K562 (cell line): ENCODE data around the gene LPAR2. TPM values are rescaled to one million over a fixed set of nuclear protein-coding genes. Genes with fewer than 3 reads are reported as not detected.
A peak's percentile ranks its signal among the peaks of the same experiment; 100 is the strongest.
"Not testable (repeated sequence)": the region's sequence is repeated elsewhere in the genome, so short reads cannot be mapped to it uniquely, and the experiment has no call there.

Source experiments
- ATAC-seq: fragments of 200-7000 bp; cut with Tn5 transposase; 3 replicates; pipeline ENCODE4 v1.9.1; 2020; ENCODE audit warnings: moderate library complexity
- BruUV-seq: library from RNA; stranded (reverse); fragments of 400-500 nt; replicated peaks from 2 replicates; lab custom pipeline; 2021; lab: Mats Ljungman, UMichigan
- CTCF ChIA-PET: fragments of 300-600 bp; formaldehyde crosslinking; extraction: SDS; loops from one replicate; lab custom pipeline; 2021; ENCODE audit warnings: low intra/inter-chr PET ratio; lab: Yijun Ruan, JAX
- POLR2A ChIA-PET: fragments of 300-600, 350-650 bp; sonication (Branson Sonifier 250); formaldehyde crosslinking; extraction: SDS; loops from one replicate; lab custom pipeline; 2021; ENCODE audit warnings: antibody characterized with exemption, inconsistent platforms; lab: Yijun Ruan, JAX
- DNase-seq, 4 experiments: peaks; one replicate each; pipeline versions ENCODE4 v3.0.0 to v3.0.0-alpha.2; 2011 to 2018; ENCODE audit warnings: low spot score in 3 of 4, mixed read lengths in 3 of 4; ENCODE audit errors: extremely low read depth in 1 of 4
- FAIRE-seq: peaks from 2 replicates; lab custom pipeline; 2011; peaks lifted over from hg19 to GRCh38; lab: Jason Lieb, UNC
- H2AFZ ChIP-seq: 2 replicates; pipeline ENCODE4 v1.6.0; 2011; ENCODE audit warnings: low read depth, low read length, control low read depth, inconsistent platforms
- H3K27ac ChIP-seq: fragments of 200-600 bp; 3 replicates; pipeline ENCODE4 v1.8.0; 2011; ENCODE audit warnings: low read depth, mild to moderate bottlenecking, control low read depth, inconsistent platforms, low read length, moderate library complexity, mixed read lengths; ENCODE audit errors: extremely low read depth
- H3K27me3 ChIP-seq, 2 experiments: fragments of 300-600 bp in 1 of 2; 2 replicates in 1 of 2; 3 replicates in 1 of 2; pipeline versions ENCODE4 v1.6.0 to v1.8.0; 2011; ENCODE audit warnings: inconsistent platforms in 2 of 2, low read length in 2 of 2, mild to moderate bottlenecking in 1 of 2, mixed read lengths in 1 of 2, moderate library complexity in 1 of 2; ENCODE audit not compliant: control insufficient read depth in 2 of 2, insufficient read depth in 2 of 2
- H3K36me3 ChIP-seq: fragments of 300-600 bp; 3 replicates; pipeline ENCODE4 v1.8.0; 2011; ENCODE audit warnings: mild to moderate bottlenecking, low read length, inconsistent platforms; ENCODE audit not compliant: control insufficient read depth, insufficient read depth
- H3K4me1 ChIP-seq, 2 experiments: fragments of 200-600 bp in 1 of 2; replicated peaks in 1 of 2; 2 replicates in 1 of 2; 3 replicates in 1 of 2; pipeline versions ENCODE4 v1.5.1 to v1.8.0; 2011; ENCODE audit warnings: inconsistent platforms in 2 of 2, low read length in 2 of 2, mild to moderate bottlenecking in 1 of 2, mixed read lengths in 1 of 2, moderate library complexity in 1 of 2; ENCODE audit not compliant: control insufficient read depth in 2 of 2, insufficient read depth in 2 of 2
- H3K4me2 ChIP-seq: 2 replicates; pipeline ENCODE4 v1.6.1; 2011; ENCODE audit warnings: low read length, control low read depth, inconsistent platforms, mixed read lengths; ENCODE audit not compliant: insufficient read depth
- H3K4me3 ChIP-seq: fragments of 200-600 bp; sonication (generic), shearing (Covaris generic); 2 replicates; pipeline ENCODE4 v1.5.1; 2016; ENCODE audit warnings: control low read depth, inconsistent platforms
- H3K79me2 ChIP-seq: fragments of 200-600 bp; 3 replicates; pipeline ENCODE4 v1.8.0; 2011; ENCODE audit warnings: low read length, inconsistent platforms; ENCODE audit not compliant: control insufficient read depth, insufficient read depth
- H3K9ac ChIP-seq, 2 experiments: 2 replicates each; pipeline versions ENCODE4 v1.6.0 to v1.6.1; 2011; ENCODE audit warnings: low read depth in 2 of 2, low read length in 2 of 2, control low read depth in 1 of 2, inconsistent platforms in 1 of 2, mild to moderate bottlenecking in 1 of 2, mixed read lengths in 1 of 2; ENCODE audit not compliant: insufficient read depth in 1 of 2
- H3K9me1 ChIP-seq: one replicate; pipeline ENCODE4 v1.6.0; 2011; ENCODE audit warnings: inconsistent platforms, mild to moderate bottlenecking, low read length, moderate library complexity; ENCODE audit not compliant: control insufficient read depth, insufficient read depth
- H3K9me3 ChIP-seq: replicated peaks from 2 replicates; pipeline ENCODE4 v1.5.1; 2011; ENCODE audit warnings: low read depth, low read length, inconsistent platforms; ENCODE audit not compliant: control insufficient read depth, insufficient read depth
- H4K20me1 ChIP-seq: replicated peaks from 2 replicates; pipeline ENCODE4 v1.6.1; 2011; ENCODE audit warnings: low read length, inconsistent platforms, mixed read lengths; ENCODE audit not compliant: control insufficient read depth, insufficient read depth
- CBFA2T2 ChIP-seq: fragments of 450-650 bp; conservative IDR thresholded peaks from 2 replicates; pipeline ENCODE4 v1.6.1; 2017; ENCODE audit warnings: mild to moderate bottlenecking
- NFYB ChIP-seq: IDR thresholded peaks from 2 replicates; pipeline ENCODE4 v1.6.1; 2011; ENCODE audit warnings: mild to moderate bottlenecking, moderate library complexity; ENCODE audit not compliant: insufficient read length; ENCODE audit errors: extremely low read depth
- ZKSCAN1 ChIP-seq: fragments of 150-350 bp; IDR thresholded peaks from 2 replicates; pipeline ENCODE4 v1.6.1; 2016; ENCODE audit warnings: low read depth, low read length
- whole genome bisulfite sequencing: fragments of 100-300 bp; shearing (Covaris generic); methylation state at CpG from one replicate; pipeline ENCODE4 v1.1.6; 2016; ENCODE audit warnings: low coverage, mixed read lengths; ENCODE audit not compliant: insufficient coverage; ENCODE audit errors: missing lambda C conversion rate; 5-methylcytosine and 5-hydroxymethylcytosine counted together
- in situ Hi-C: fragments of 300-500 bp; cut with MboI; formaldehyde crosslinking; loops from 4 replicates; pipeline ENCODE4 v1.15.0; 2018; ENCODE audit warnings: inconsistent platforms, mixed read lengths
- intact Hi-C: fragments of 100-400 bp; cut with micrococcal nuclease; formaldehyde crosslinking; loops from 2 replicates; pipeline ENCODE4 v1.14.2; 2022
- polyA plus RNA-seq, 8 experiments: library from polyadenylated mRNA; depleted of rRNA in 4 of 8; stranded (reverse) in 5 of 8; unstranded in 3 of 8; fragments of >200 nt; fragmentation: Nextera tagmentation in 2 of 8; fragmentation: Illumina TruSeq in 1 of 8; extraction: Ambion mirVana in 2 of 8; extraction: Trizol in 1 of 8; gene quantifications; 2 replicates each; pipeline versions ENCODE4 v1.2.1 to v1.2.3, GENCODE V29; 2011 to 2014; ENCODE audit warnings: inconsistent platforms in 1 of 8, missing spikeins in 1 of 8
- total RNA-seq, 7 experiments: library from RNA; depleted of rRNA in 6 of 7; stranded (reverse); fragments of >200 nt in 6 of 7; fragmentation: Illumina TruSeq in 2 of 7; extraction: Trizol in 2 of 7; gene quantifications; 2 replicates each; pipeline versions ENCODE4 v1.2.1 to v1.2.3, GENCODE V29; 2011 to 2021; ENCODE audit warnings: low replicate concordance in 1 of 7
- TF ChIP-seq, protein P1 (sequence below), 3 experiments: fragments of 200-800 bp in 1 of 3; fragments of 250-450 bp in 1 of 3; fragments of 450-650 bp in 1 of 3; sonication (Bioruptor Pico) in 1 of 3; sonication (Bioruptor generic) in 1 of 3; formaldehyde crosslinking in 1 of 3; IDR thresholded peaks; 2 replicates each; pipeline versions ENCODE4 v1.6.1 to v1.8.0; 2016 to 2022; ENCODE audit warnings: mild to moderate bottlenecking in 2 of 3, missing genetic modification characterization in 2 of 3, missing compliant biosample characterization in 1 of 3, moderate library complexity in 1 of 3
- TF ChIP-seq, protein P2 (sequence below): fragments of 450-650 bp; formaldehyde crosslinking; IDR thresholded peaks from 2 replicates; pipeline ENCODE4 v1.4.0; 2020; ENCODE audit warnings: mild to moderate bottlenecking, mixed read lengths

The LPAR2 gene
- total and polyA plus RNA-seq, 9 of the 15 experiments (the other 6 are each of a cell fraction or from before 2014, with no cell fraction given), result 0.63 to 13.8 (median 4.4) TPM

DNA sequence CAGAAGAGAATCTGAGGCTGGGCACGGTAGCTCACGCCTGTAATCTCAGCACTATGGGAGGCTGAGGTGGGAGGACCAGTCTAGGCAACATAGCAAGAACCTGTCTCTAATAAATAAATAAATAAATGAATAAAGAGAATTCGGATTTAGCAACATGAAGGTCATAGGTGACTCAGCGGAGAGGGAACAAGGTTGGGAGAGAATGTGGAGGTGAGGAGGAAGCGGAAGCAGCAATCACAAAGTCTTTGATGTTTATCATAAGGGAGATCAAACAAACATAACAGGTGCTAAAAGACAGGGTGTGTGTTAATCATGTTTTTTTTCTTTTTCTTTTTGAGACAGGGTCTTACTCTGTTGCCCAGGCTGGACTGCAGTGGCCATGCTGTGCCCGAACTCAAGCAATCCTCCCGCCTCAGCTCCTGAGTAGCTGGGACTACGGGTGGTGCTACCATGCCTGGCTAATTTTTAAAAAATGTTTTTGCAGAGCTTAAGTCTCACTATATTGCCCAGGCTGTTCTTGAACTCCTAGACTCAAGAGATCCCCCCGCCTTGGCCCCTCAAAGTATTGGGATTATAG lies 25.8 kb downstream of the LPAR2 start (continued):
- TF ChIP-seq CBFA2T2, result no peak
- TF ChIP-seq NFYB, result no peak

DNA sequence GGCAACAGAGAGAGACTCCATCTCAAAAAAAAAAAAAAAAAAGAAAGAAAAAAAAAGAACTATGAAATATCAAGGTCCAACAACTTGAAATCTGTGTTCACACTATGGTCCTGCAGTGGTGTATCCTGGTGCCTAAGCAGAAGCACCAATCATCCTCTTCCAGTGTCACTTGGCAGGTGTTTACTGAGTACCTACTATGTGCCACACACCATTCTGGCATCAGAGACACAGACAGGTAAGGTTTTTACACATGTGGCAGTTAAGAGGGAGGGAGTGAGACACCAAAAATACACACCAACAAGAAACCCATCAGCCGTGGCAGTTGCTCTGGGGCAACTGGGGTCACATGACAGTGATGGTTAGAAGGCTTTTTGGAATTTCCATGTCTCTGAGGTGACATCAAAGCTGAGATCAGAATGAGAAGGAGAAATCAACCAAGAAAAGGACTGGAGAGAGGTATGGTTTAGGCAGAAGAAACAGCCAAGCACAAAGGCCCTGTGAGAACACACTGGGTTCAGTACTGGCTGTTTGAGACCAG lies 27.2 kb downstream of the LPAR2 start:
- no peak overlapping the region for H3K27ac ChIP-seq
- H2AFZ ChIP-seq, result no peak overlapping the region
- ChIA-PET CTCF (no interaction called here), POLR2A (no interaction called here)
- no peak overlapping the region for H3K4me2 ChIP-seq
- H3K9me1 ChIP-seq, result no peaks in the 10 kb centered on the region
- no peak overlapping the region for H3K9ac ChIP-seq
- TF ChIP-seq, protein P1, sequence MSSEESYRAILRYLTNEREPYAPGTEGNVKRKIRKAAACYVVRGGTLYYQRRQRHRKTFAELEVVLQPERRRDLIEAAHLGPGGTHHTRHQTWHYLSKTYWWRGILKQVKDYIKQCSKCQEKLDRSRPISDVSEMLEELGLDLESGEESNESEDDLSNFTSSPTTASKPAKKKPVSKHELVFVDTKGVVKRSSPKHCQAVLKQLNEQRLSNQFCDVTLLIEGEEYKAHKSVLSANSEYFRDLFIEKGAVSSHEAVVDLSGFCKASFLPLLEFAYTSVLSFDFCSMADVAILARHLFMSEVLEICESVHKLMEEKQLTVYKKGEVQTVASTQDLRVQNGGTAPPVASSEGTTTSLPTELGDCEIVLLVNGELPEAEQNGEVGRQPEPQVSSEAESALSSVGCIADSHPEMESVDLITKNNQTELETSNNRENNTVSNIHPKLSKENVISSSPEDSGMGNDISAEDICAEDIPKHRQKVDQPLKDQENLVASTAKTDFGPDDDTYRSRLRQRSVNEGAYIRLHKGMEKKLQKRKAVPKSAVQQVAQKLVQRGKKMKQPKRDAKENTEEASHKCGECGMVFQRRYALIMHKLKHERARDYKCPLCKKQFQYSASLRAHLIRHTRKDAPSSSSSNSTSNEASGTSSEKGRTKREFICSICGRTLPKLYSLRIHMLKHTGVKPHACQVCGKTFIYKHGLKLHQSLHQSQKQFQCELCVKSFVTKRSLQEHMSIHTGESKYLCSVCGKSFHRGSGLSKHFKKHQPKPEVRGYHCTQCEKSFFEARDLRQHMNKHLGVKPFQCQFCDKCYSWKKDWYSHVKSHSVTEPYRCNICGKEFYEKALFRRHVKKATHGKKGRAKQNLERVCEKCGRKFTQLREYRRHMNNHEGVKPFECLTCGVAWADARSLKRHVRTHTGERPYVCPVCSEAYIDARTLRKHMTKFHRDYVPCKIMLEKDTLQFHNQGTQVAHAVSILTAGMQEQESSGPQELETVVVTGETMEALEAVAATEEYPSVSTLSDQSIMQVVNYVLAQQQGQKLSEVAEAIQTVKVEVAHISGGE (CRISPR knock-in tag; IDR thresholded peaks at IDR 0.05), result no peak
- TF ChIP-seq ZKSCAN1, result peak; percentile 75
- TF ChIP-seq, protein P2, sequence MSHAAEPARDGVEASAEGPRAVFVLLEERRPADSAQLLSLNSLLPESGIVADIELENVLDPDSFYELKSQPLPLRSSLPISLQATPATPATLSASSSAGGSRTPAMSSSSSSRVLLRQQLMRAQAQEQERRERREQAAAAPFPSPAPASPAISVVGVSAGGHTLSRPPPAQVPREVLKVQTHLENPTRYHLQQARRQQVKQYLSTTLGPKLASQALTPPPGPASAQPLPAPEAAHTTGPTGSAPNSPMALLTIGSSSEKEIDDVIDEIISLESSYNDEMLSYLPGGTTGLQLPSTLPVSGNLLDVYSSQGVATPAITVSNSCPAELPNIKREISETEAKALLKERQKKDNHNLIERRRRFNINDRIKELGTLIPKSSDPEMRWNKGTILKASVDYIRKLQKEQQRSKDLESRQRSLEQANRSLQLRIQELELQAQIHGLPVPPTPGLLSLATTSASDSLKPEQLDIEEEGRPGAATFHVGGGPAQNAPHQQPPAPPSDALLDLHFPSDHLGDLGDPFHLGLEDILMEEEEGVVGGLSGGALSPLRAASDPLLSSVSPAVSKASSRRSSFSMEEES, result peak; percentile 18; the same call in 1 of the 2 replicates
- H3K9me3 ChIP-seq, result no peaks in the 10 kb centered on the region
- ATAC-seq, result no peak
- WGBS, result no CpG with 5 or more reads among the region's 1 CpG
- H4K20me1 ChIP-seq, result no peaks in the 10 kb centered on the region
- intact Hi-C loops (no loop called here), in situ Hi-C loops (no loop called here)
- no peak for FAIRE-seq
- no peak for DNase-seq
- no peak overlapping the region for H3K4me3 ChIP-seq
- H3K27me3 ChIP-seq, result no peaks in the 10 kb centered on the region
- H3K4me1 ChIP-seq, result peaks cover 0 to 12% of the 10 kb centered on the region in 2 experiments; a peak in 3 of 5 replicates
- H3K36me3 ChIP-seq, result no peaks in the 10 kb centered on the region
- no peaks in the 10 kb centered on the region for H3K79me2 ChIP-seq
- no TSS peak for BruUV-seq

DNA sequence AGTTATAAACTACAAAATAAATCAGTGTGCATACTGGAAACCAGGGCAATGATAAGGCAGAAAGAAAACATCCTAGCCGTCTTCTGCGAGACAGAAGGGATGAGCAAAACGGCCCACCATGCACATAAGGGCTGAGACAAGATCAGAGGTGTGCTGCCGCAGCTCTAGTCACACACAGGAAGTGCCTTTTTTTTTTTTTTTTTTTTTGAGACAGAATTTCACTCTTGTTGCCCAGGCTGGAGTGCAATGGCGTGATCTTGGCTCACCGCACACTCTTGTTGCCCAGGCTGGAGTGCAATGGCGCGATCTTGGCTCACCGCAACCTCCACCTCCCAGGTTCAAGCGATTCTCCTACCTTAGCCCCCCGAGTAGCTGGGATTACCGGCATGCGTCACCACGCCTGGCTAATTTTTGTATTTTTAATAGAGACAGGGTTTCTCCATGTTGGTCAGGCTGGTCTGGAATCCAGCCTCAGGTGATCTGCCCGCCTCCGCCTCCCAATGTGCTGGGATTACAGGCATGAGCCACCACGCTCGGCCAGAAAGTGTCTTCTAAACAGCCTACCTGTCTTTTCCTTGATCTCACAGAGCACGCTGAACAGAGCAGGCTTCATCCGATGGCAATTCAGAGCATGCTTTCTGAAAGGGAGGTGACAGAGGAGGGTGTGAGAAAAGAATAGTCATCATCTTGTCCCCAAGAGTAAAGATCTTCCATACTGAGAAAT lies 29.1 kb downstream of the LPAR2 start:
- H3K27ac ChIP-seq, in situ Hi-C loops, H3K79me2 ChIP-seq, H3K36me3 ChIP-seq, POLR2A ChIA-PET, H3K4me3 ChIP-seq, DNase-seq, ATAC-seq, intact Hi-C loops, FAIRE-seq, H4K20me1 ChIP-seq, CTCF ChIA-PET, BruUV-seq, H3K27me3 ChIP-seq, H3K9me3 ChIP-seq, H3K9me1 ChIP-seq, H3K9ac ChIP-seq, H3K4me2 ChIP-seq, H2AFZ ChIP-seq: not testable (repeated sequence)
- 69% methylated on average over 14 of the region's 20 CpGs for WGBS
- H3K4me1 ChIP-seq, result peaks cover 0 to 10% of the 10 kb centered on the region in 2 experiments; a peak in 3 of 5 replicates
